Activated T-cell treated with anti-CD3 and anti-CD28 coated beads, Interleukin-2, amount 50 U/mL, for 1 hour (primary cell): ENCODE results near the gene MYH6.
"Not testable (repeated sequence)": the region's sequence is repeated elsewhere in the genome, so short reads cannot be mapped to it uniquely, and the experiment has no call there.

Experiments
- DNase-seq: peaks from one replicate; pipeline ENCODE4 v3.0.0-alpha.2; 2020

Gene MYH6

DNA sequence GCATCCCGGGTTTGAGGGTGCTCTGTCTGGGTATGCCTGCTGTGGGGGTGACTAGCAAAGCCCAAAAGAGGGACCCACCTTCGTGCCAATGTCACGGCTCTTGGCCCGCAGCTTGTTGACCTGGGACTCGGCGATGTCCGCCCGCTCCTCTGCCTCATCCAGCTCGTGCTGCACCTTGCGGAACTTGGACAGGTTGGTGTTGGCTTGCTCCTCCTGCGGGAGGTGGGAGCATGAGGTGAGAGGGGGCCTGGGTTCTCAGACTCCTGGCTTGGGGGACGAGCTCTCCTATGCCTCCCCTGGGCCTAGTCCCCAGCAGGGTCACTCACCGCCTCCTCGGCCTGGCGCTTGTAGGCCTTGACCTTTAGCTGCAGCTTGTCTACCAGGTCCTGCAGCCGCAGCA, 5.6 kb upstream of the MYH6 start:
- no peak for DNase-seq

DNA sequence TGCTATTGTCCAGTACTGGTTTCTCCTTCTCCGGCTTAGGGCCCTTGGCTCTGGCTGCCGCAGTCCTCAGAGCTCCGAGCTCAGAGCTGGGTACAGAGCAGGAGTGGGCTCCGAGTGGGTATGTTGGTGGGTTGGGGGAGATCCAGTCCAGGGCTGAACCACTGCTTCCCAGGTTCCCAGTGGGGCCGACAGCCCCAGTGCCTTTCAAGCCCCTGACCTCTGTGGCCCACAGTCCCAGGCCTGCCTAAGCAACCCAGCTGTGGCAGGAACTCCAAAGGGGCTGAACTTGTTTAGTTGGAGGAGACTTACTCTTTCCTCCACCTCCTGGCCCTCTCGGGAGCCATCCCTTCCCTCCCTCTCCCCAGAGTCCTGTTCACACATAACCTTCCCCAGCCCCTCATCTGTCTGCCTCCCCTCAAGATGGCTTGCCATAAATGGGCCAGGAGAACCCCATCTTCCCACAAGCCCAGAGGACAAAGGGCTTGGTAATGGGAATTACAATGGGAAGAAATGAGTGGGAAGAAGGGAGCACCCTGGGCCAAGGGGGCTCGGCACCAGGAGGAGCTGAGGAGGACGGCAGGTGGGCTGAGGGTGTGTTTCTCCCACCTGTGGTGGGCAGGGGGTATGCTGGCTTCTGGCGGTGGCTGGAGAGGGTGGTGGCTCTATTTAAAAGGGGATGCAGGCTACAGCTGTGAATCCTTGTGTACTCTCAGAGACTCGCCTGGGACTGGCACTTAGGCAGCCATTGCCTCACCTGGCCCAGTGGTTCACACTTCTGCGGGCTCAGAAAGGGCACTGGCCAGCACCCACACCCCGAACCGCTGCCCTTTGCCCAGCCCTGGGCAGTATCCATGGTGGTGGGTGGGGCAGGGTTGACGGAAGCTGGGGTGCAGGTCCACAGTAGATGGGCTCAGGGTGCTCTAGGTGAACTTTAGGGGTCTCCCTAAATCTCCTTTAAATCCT, 3.8 kb upstream of the MYH6 start:
- DNase-seq = no peak

DNA sequence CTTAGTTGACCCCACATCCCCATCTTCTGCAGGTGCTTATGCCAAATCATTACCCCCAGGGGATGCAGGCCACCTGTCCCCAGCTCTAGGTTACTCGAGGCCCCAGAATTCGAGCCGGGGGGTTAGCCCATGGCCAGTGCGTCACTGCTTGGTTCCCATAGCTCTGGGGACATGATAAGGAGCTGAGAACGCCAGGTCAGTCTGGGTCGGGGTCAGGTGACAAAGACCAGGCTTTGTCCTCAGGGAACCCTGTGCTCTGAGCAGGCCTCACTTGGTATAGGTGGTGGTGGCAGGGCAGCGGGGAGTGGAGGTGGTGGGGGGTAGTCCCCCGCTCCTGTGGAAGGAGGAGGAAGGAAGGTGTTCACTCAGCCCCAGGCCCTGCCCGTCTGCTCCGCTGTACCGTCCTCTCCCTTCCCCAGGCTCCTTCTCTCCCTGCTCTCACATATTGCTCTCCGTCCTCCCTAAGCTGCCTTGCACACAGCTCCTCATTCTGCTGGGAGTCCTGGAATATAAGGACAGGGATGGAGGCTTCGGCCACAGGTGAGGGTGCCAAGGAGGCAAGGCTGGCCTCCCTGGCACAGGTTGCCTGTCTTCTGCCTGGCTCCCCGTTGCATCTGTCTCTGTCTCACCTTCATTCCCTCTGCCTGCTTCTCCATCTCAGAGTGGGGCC, 2.0 kb upstream of the MYH6 start:
- no peak for DNase-seq

DNA sequence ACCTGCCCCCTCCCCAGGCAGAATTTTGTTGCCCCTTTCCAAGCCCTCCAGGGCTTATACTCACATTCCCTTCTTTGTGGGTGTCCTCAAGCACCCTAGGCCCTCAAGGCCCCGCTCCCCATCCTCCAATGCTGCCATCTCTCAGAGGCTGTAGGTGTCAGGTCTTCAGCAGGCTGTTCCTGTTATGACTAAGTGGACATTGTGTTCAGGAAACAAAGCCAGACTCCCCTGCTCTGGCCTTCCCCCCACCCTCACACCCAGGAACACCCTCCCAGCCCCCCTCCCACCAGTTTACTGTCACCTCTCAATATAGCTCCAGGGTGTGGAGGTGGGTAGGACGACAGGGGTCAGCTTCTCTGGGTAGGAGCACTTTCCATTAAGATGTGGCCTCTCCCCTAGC, 1.4 kb upstream of the MYH6 start:
- no peak for DNase-seq

DNA sequence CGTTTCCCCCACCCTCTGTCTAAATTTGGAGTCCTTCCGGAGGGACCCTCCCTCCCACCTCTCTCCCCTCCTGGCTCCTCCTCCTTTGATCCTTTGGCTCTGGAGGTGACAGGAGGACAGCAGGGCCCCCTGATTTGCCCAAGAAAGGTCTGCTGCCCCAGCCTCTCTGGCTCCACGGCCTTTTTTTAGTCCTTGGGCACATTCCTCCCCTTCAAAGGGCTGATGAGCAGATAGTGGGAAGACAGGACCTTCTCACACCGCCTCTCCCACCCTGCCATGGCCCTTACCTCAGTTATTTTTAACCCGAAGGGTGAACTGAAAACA, 196 bp upstream of the MYH6 start:
- no peak for DNase-seq

DNA sequence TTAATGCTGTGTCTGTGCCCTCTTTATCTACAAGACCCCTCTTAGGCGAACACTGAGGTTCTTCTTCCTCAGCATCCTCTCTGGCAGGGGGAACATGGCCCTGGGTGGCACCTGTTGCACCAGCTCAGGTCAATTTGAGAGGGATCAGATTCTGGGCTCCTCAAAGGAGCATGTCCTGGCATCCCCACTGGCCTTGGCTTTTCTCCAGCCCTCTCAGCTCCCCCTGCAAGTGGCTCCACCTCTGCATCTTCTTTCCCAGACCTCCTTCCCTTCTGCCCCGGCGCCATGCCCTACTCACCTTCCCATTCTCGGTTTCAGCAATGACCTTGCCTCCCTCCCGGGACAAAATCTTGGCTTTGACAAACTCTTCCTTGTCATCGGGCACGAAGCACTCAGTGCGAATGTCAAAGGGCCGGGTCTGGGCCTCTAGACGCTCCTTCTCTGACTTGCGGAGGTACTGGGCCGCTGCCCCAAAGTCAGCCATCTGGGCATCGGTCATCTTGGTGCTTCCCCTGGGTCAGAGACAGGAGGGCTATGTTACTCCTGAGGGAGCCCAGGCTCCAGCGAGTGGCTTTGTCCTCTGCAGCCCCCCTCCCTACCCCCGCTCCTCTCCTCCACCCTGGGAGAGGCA, 1.2 kb downstream of the MYH6 start:
- DNase-seq = no peak

DNA sequence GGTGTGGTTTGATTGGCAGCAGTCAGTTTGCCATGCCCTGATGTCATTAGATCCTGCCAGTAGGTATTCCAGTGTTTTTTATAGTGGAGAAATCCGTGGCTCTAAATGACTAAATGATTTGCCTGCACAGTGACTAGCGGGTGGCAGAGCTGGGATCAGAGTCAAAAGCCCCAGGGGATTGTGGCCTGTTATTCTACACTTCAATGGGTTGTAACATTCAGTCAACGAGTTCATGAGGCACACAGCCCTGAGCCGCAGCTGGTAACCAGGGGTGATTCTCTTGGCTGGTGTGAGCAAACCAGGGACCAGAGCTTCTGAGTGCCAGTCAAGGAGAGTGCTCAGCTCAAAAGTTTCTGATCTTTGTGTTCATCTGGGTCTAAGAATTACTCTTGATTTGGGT, 1.8 kb downstream of the MYH6 start:
- DNase-seq = no peak

DNA sequence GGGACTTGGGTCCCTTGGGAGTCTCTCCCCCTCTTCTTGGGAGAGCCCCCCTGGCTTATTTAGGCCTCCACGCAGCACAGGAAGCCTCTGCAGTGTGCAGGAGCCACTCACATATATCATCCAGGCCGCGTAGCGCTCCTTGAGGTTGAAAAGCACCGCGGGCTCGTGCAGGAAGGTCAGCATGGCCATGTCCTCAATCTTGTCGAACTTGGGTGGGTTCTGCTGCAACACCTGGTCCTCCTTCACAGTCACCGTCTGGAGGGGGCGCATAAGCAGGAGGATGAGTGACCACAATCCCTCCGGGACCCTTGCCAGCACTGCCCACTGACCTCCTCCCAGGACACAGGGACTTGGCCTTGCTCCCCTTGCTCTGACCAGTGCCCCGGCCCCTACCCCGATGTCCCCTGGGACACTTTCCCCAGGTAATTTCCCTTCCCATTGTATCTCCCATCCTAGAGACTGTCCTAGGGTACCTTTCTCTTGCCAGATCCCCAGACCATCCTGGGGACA, 2.5 kb downstream of the MYH6 start:
- DNase-seq = no peak

DNA sequence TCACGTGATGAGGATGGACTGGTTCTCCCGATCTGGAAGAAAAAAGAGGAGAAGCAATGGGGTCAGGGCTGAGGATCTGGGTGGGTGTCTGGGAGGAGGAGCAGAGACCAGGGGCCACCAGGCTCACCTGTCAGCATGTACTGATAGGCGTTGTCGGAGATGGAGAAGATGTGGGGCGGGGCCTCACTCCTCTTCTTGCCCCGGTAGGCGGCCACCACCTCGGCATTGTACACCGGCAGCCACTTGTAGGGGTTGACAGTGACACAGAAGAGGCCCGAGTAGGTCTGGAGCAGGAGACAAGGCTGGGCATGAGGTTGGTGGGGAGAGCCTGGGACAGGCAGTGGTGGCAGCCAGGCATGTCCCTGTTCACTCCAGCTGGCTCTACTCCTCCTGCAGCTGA, 3.0 kb downstream of the MYH6 start:
- no peak for DNase-seq

DNA sequence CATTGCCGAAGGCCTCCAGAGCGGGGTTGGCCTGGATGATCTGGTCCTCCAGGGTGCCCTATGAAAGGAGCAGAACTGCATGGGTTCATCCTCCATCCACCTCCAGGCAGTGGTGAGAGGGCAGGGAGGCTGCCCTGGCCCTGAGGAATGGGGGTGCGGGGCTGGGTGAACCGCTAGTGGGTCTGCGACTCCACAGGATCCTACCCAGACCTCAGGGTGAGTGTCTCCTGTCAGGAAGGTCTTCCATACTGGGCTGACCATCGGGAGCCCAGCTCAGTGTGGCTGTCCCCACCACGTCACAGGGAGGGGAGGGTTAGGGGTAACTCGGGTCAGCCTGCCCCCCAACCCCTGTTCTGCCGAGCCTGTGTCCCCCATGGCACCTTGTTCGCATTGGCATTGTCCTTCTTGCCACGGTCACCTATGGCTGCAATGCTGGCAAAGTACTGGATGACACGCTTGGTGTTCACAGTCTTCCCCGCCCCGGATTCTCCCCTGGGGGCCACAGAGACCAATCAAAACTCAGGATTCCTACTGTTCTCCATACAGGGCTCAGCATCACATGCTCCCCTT, 3.7 kb downstream of the MYH6 start:
- no peak for DNase-seq

DNA sequence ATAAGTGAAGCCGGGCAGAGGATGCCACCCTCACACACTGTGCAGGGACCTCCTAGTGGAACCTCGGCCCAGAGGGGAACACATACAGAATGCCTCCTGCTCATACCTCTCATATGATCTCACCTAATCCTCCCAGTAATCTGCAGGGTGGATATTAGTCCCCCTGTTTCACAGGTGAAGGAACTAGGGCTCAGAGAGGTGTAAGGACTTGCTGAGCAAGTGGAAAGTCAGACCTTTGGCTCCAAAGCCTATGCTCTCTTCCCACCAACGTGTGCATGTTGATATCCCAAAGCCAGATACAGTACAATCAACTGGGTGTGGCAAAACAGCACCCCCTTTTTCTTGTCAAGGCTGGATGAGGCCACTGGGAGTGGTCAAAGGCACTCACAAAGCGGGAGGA, 4.2 kb downstream of the MYH6 start:
- no peak for DNase-seq

DNA sequence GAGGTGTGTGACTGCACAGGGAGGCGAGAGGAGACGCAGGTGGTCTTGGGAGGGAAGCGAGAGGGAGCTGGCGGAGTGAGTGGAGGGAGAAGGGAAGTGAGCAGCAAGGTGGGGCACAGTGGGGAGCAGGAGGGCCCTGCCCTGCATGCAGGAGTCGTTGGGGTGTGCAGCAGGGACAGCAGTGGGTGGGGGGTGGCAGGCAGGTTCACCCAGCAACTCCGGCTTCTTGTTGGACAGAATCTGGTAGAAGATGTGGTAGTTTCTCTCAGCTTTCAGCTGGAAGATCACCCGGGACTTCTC, 5.0 kb downstream of the MYH6 start:
- DNase-seq = no peak

DNA sequence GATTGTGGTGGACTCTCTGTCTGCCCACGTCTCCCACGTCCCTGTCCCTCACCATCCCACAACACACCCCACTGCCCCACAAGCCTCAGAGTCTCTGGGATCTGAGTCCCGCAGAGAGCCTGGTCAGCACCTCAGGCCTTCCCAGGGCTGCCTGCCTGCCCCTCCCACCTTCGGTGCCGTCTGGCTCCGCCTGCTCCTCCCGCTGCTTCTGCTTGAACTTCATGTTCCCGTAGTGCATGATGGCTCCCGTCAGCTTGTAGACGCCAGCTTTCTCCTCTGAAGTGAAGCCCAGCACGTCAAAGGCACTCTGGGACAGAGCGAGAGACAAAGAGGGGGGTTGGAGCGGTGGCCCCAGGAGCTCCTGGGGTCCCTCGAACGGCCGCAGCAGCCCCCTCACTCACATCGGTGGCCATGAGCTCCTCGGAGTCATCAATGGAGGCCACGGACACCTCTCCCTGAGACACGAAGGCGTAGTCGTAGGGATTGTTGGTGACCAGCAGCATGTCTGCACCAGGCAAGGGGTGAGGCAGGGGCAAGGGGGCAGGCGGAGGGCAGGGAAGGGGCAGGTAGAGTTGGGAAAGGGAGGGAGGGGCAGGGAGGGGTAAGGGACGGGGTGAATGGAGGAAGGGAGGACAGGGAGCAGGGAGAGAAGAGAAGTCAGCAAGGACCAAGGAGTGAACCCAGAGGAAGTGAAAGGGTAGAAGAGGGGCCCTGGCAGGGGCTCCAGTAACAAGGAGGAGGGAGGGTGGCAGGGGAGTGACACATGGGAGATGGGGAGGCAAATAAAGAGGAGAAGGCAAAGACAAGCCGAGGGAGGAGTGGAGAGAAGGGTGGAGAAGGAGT, 5.6 kb downstream of the MYH6 start:
- DNase-seq = no peak

DNA sequence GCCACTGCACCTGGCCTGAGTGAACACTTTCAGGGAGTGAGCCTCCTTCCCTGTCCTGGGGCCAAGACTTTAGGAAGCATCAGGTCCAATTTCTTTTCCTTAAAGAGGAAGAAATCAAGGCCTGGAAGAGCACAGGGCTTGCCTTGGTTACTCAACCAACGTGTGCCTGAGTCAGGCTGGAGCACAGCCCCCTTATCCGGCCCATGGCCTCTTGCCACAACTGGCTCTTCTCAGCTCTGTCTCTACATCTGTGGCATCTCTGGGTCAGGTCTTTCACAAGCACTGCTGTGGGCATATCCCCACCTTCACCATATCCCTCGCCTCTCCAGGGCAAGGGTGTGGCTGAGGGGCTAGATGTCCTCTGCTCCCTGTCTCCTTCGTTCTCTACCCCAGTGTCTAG, 6.8 kb downstream of the MYH6 start:
- no peak for DNase-seq

DNA sequence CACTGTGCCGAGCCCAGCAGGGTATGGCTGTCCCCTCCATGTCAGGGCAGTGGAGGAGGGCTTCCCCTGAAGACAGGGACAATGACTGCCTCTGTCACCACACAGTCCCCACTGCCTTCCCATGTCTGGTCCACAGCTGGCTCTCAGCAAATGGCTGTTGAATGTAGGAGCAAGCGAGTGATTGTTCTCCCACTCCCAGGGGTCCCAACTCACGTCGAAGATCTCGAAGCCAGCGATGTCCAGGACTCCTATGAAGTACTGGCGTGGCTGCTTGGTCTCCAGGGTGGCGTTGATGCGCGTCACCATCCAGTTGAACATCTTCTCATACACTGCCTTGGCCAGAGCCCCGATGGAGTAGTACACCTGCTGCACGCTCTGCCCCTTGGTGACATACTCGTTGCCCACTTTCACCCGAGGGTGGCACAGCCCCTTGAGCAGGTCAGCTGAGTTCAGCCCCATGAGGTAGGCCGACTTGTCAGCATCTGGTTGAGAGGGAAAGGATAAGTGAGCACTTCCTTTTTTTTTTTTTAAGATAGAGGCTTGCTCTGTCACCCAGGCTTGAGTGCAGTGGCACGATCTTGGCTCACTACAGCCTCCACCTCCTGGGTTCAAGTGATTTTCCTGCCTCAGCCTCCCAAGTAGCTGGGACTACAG, 7.5 kb downstream of the MYH6 start:
- DNase-seq = not testable (repeated sequence)

DNA sequence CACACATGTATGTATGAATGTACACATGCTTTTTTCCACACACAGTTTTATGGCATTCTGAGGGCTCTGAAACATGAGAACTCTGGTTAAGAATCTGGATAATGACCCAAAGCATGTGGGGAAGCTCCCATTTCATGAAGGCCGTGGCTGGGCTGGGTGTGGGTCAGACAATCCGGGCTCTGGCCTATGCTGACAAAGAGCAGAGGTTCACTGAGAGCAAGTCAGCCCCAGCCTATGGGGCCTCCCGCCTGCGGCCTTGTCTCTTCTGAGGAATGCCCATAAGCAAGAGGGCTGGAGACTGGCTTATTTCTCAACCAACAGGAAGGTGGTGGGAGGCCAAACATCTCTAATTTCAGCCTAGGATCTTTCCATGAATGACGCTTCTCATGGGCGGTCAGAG, 8.5 kb downstream of the MYH6 start:
- no peak for DNase-seq

DNA sequence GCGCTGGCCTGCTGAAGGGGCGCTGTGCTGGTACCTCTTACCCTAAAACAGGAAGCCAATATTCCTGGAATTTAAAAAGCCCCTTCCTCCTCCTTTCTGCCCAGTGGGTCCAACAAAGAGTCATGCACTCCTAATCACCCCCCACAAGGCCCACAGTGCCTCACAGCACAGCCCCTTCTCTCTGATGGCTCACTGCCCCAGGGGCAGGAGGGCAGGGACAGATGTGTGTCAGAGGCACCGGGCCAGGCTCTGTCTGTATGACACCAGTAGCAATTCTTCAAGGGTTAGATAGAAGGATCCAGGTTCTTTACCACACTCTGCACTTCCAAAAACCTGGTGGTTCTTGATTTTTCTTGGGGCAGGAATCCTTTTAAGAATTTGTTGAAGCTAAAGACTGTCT, 8.9 kb downstream of the MYH6 start:
- DNase-seq = no peak

DNA sequence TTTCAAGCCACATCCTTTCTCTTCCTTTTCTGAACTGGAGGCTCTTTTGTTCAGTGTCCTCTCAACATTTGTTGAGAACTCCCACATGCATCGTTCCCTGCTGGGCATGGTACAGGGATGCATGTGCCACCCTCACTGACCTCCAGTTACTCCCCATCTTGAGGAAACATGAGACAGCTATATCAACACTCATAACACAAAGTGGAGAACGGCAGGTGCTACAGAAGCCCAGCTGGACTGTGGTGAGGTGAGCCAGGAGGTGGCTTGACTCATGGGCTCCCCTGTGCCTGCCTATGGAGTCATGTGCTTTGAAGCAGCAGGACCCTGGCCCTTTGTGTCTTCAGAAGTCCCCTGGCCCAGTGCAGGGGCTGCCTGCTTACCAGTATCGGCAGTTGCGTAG, 9.7 kb downstream of the MYH6 start:
- no peak for DNase-seq

DNA sequence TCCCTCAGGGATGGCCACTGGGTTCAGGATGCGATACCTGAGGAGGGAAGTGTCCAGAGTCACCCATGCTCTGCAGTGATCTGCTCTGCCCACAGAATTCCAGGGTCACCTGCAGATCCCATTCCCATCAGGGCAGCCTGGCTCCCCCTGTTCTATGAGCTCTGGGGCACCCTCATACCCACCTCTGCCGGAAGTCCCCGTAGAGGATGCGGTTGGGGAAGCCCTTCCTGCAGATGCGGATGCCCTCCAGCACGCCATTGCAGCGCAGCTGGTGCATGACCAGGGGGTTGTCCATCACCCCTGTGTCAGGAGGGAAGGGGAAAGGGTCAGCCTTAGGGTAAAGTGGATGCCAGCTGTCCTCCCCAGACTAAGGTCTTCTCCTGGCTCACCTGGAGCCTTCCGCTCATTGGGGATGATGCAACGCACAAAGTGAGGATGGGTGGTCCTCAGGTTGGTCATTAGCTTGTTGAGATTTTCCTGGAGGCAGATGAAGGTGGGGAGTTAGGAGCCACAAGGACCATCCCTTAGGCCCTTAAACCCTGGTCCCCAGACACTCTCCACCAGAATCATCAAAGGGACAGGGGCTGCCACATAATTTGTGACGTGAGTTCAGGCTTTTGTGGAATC, 11.2 kb downstream of the MYH6 start:
- DNase-seq = no peak

DNA sequence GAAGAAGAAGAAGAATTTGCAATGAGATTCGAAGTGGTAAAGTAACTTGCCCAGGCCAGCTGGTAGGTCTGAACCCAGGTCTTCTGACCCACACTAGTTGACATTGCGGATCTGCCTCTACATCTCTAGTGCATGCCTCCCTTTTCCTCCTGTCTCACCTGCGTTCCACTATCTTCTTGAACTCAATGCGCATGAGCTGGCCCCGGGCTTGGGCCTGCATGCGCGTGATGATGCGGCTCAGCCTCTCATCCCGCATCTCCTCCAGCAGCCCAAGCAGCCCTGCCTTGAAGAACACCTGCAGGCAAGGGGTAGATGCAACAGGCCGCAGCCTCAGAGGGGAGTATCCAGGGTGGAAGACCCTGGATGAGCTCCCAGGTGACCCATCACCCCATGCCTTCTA, 11.9 kb downstream of the MYH6 start:
- DNase-seq = no peak

DNA sequence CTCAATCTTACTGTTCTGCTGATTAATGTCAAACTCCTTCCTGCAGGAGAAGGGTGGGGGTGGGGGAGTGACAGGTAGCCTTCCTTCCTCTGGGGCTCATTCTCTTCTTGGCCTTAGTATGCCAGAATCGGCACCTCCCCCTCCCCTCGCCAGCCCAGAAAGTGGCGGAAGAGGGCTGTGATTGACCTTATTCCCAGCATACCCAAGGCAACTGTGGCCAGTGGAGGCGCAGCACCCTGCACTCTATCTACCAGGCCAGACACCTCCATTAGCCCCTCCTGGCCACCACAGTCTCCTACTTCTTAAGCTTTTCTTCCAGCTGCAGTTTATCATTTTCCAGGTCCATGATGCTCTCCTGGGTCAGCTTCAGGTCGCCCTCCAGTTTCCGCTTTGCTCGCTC, 15.5 kb downstream of the MYH6 start:
- DNase-seq = no peak

DNA sequence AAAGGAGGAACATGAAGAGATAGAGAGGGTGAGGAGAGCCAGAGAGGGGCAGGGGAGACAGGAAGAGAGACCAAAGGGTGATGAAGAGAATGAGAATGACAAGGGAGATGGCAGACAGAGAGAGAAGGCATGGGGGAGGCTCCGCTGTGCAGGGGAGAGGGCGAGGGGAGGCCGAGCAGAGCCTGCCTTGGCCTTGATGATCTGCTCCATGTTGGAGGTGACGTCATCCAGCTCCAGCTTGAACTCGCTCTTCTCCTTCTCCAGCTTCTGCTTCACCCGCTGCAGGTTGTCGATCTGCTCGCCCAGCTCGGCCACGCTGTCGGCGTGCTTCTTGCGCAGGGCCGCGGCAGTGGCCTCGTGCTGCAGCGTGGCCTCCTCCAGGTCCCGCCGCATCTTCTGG, 18.2 kb downstream of the MYH6 start:
- DNase-seq = not testable (repeated sequence)
